Neural cell (in vitro differentiated cells): ENCODE results near the gene AGFG1. TPM values are rescaled to one million over a fixed set of nuclear protein-coding genes. Genes with fewer than 3 reads are reported as not detected.
"Not testable (repeated sequence)": the region's sequence is repeated elsewhere in the genome, so short reads cannot be mapped to it uniquely, and the experiment has no call there.

Experiments
- H2AFZ ChIP-seq: fragments of 200-600, 300-800 bp; sonication (generic), shearing (Covaris generic); 2 replicates; pipeline ENCODE4 v1.6.0; 2014; ENCODE audit warnings: low read depth, mild to moderate bottlenecking, antibody characterized with exemption, low read length, moderate library complexity
- H3F3A ChIP-seq: fragments of 200-600 bp; shearing (Covaris generic); 2 replicates; pipeline ENCODE4 v1.6.1; 2016; ENCODE audit warnings: mild to moderate bottlenecking, moderate library complexity, mixed read lengths, antibody characterized with exemption, low read length; ENCODE audit not compliant: insufficient read depth, poor library complexity, severe bottlenecking
- H3K27ac ChIP-seq: fragments of 200-600, 300-800 bp; sonication (generic), shearing (Covaris generic); 2 replicates; pipeline ENCODE4 v1.5.1; 2014; ENCODE audit warnings: mild to moderate bottlenecking, low read length, moderate library complexity
- H3K27me3 ChIP-seq: fragments of 300-800, 200-600 bp; sonication (generic), shearing (Covaris generic); 2 replicates; pipeline ENCODE4 v1.6.0; 2014; ENCODE audit warnings: mild to moderate bottlenecking, low read depth, low read length, moderate library complexity; ENCODE audit not compliant: insufficient read depth
- H3K36me3 ChIP-seq: fragments of 300-800, 200-600 bp; sonication (generic), shearing (Covaris generic); 2 replicates; pipeline ENCODE4 v1.5.1; 2014; ENCODE audit warnings: mild to moderate bottlenecking, antibody characterized with exemption, low read length, moderate library complexity; ENCODE audit not compliant: insufficient read depth
- H3K4me2 ChIP-seq: fragments of 300-800, 200-600 bp; sonication (generic), shearing (Covaris generic); 2 replicates; pipeline ENCODE4 v1.6.0; 2014; ENCODE audit warnings: mild to moderate bottlenecking, low read length
- H3K4me3 ChIP-seq: fragments of 300-800, 200-600 bp; sonication (generic), shearing (Covaris generic); 2 replicates; pipeline ENCODE4 v1.5.1; 2014; ENCODE audit warnings: mild to moderate bottlenecking, low read length, moderate library complexity
- H3K79me2 ChIP-seq: fragments of 200-600 bp; shearing (Covaris generic); replicated peaks from 2 replicates; pipeline ENCODE4 v1.6.0; 2014; ENCODE audit warnings: mild to moderate bottlenecking, low read length, moderate library complexity; ENCODE audit not compliant: insufficient read depth
- H3K9ac ChIP-seq: fragments of 300-800, 200-600 bp; sonication (generic), shearing (Covaris generic); 2 replicates; pipeline ENCODE4 v1.6.1; 2016; ENCODE audit warnings: mild to moderate bottlenecking, low read length, mixed read lengths
- H3K9me2 ChIP-seq: fragments of 200-600 bp; shearing (Covaris generic); 2 replicates; pipeline ENCODE4 v1.6.1; 2016; ENCODE audit warnings: mild to moderate bottlenecking, low read length, mixed read lengths; ENCODE audit not compliant: insufficient read depth
- H3K9me3 ChIP-seq: fragments of 200-600, 300-800 bp; sonication (generic), shearing (Covaris generic); 2 replicates; pipeline ENCODE4 v1.6.1; 2016; ENCODE audit warnings: mild to moderate bottlenecking, mixed run types, low read length, moderate library complexity, mixed read lengths
- H4K20me1 ChIP-seq: fragments of 200-600 bp; shearing (Covaris generic); 2 replicates; pipeline ENCODE4 v1.6.1; 2016; ENCODE audit warnings: mild to moderate bottlenecking, mixed run types; ENCODE audit not compliant: insufficient read depth
- EP300 ChIP-seq: fragments of 450-650 bp; conservative IDR thresholded peaks from 2 replicates; pipeline ENCODE4 v1.6.1; 2014; ENCODE audit warnings: antibody characterized with exemption, mild to moderate bottlenecking, moderate library complexity; ENCODE audit not compliant: poor library complexity, severe bottlenecking
- EZH2 ChIP-seq: fragments of 200-600, 300-800 bp; shearing (Covaris generic), sonication (generic); IDR thresholded peaks from 2 replicates; pipeline ENCODE4 v1.6.1; 2014; ENCODE audit warnings: antibody characterized with exemption, low read length, borderline replicate concordance, mild to moderate bottlenecking; ENCODE audit not compliant: insufficient read depth, poor library complexity, severe bottlenecking
- MXI1 ChIP-seq: fragments of 450-650 bp; conservative IDR thresholded peaks from 2 replicates; pipeline ENCODE4 v1.6.1; 2014; ENCODE audit warnings: antibody characterized with exemption, mild to moderate bottlenecking; ENCODE audit not compliant: poor library complexity, severe bottlenecking
- POLR2AphosphoS5 ChIP-seq: IDR thresholded peaks from 2 replicates; pipeline ENCODE4 v1.6.1; 2012
- RAD21 ChIP-seq: fragments of 450-650 bp; conservative IDR thresholded peaks from 2 replicates; pipeline ENCODE4 v1.6.1; 2014; ENCODE audit warnings: antibody characterized with exemption, mild to moderate bottlenecking, moderate library complexity
- SMC3 ChIP-seq: fragments of 450-650 bp; conservative IDR thresholded peaks from 2 replicates; pipeline ENCODE4 v1.6.1; 2014; ENCODE audit warnings: antibody characterized with exemption, mild to moderate bottlenecking, moderate library complexity; ENCODE audit not compliant: poor library complexity
- TAF1 ChIP-seq: IDR thresholded peaks from 2 replicates; pipeline ENCODE4 v1.6.1; 2012; ENCODE audit warnings: low read depth
- polyA plus RNA-seq: library from polyadenylated mRNA; depleted of rRNA; stranded (reverse); fragments of >200 nt; gene quantifications from 2 replicates; pipeline ENCODE4 v1.2.3, GENCODE V29; 2014
- TF ChIP-seq, protein P1 (sequence below): fragments of 450-650 bp; IDR thresholded peaks from 2 replicates; pipeline ENCODE4 v1.5.1; 2014; ENCODE audit warnings: antibody characterized with exemption, mild to moderate bottlenecking, moderate library complexity; ENCODE audit not compliant: poor library complexity, severe bottlenecking
- TF ChIP-seq, protein P2 (sequence below): IDR thresholded peaks from 2 replicates; pipeline ENCODE4 v1.6.1; 2012; ENCODE audit warnings: borderline replicate concordance

The AGFG1 gene
- polyA plus RNA-seq, 1 donor from 2014 or later: 106 TPM

DNA sequence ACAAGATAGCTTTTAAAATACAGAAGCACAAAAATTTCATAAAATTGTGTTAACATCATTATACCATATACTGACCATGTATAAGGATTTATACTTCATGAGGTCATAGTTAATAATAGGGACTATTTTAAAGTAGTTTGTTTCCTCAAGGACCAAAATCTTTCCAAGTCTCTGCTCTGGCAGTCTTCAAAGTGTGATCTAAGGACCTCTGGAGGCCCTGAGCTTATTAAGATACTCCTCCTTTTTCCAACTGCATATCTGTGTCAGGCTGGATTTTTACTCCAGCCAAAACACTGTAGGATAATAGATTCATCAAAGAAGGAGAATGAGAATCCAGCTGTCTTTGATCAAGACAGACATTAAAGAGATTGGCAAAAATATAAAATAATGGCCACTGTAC lies 125.1 kb downstream of the AGFG1 start:
- no peaks in the 10 kb centered on the region for H3F3A ChIP-seq
- TF ChIP-seq EP300: no peak
- TF ChIP-seq RAD21: no peak
- TF ChIP-seq, protein P1, sequence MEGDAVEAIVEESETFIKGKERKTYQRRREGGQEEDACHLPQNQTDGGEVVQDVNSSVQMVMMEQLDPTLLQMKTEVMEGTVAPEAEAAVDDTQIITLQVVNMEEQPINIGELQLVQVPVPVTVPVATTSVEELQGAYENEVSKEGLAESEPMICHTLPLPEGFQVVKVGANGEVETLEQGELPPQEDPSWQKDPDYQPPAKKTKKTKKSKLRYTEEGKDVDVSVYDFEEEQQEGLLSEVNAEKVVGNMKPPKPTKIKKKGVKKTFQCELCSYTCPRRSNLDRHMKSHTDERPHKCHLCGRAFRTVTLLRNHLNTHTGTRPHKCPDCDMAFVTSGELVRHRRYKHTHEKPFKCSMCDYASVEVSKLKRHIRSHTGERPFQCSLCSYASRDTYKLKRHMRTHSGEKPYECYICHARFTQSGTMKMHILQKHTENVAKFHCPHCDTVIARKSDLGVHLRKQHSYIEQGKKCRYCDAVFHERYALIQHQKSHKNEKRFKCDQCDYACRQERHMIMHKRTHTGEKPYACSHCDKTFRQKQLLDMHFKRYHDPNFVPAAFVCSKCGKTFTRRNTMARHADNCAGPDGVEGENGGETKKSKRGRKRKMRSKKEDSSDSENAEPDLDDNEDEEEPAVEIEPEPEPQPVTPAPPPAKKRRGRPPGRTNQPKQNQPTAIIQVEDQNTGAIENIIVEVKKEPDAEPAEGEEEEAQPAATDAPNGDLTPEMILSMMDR: no peak
- TF ChIP-seq, protein P2, sequence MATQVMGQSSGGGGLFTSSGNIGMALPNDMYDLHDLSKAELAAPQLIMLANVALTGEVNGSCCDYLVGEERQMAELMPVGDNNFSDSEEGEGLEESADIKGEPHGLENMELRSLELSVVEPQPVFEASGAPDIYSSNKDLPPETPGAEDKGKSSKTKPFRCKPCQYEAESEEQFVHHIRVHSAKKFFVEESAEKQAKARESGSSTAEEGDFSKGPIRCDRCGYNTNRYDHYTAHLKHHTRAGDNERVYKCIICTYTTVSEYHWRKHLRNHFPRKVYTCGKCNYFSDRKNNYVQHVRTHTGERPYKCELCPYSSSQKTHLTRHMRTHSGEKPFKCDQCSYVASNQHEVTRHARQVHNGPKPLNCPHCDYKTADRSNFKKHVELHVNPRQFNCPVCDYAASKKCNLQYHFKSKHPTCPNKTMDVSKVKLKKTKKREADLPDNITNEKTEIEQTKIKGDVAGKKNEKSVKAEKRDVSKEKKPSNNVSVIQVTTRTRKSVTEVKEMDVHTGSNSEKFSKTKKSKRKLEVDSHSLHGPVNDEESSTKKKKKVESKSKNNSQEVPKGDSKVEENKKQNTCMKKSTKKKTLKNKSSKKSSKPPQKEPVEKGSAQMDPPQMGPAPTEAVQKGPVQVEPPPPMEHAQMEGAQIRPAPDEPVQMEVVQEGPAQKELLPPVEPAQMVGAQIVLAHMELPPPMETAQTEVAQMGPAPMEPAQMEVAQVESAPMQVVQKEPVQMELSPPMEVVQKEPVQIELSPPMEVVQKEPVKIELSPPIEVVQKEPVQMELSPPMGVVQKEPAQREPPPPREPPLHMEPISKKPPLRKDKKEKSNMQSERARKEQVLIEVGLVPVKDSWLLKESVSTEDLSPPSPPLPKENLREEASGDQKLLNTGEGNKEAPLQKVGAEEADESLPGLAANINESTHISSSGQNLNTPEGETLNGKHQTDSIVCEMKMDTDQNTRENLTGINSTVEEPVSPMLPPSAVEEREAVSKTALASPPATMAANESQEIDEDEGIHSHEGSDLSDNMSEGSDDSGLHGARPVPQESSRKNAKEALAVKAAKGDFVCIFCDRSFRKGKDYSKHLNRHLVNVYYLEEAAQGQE: no peak
- no peak for TF ChIP-seq EZH2
- no peak for TF ChIP-seq SMC3
- no peak for TF ChIP-seq POLR2AphosphoS5
- no peak for TF ChIP-seq MXI1
- no peak for TF ChIP-seq TAF1

DNA sequence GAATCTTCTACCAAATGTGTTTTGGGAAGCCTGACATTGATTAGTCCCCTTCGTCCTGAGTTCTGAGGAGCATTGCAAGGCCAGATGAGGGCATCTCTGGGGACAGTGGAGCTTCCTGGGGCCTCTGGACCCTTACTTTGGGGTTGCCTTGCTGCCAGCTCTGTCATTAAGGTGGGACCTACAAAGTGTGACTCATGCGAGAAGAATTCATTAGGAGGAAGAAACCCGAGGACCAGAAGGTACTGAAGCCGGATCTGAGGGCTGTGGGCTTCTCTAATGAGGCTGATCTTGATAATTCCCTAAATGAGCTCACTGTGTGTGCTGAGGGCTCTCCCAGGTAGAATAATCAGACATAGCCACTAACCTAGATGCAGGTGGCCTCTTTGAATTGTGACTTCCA lies 126.0 kb downstream of the AGFG1 start:
- no peak overlapping the region for H2AFZ ChIP-seq
- H3K27ac ChIP-seq: no peak overlapping the region
- no peak overlapping the region for H3K9ac ChIP-seq
- TF ChIP-seq, protein P1: no peak
- TF ChIP-seq SMC3: no peak
- no peak for TF ChIP-seq RAD21
- TF ChIP-seq EZH2: no peak
- no peak for TF ChIP-seq EP300
- TF ChIP-seq, protein P2: no peak
- TF ChIP-seq TAF1: no peak
- no peak for TF ChIP-seq POLR2AphosphoS5
- TF ChIP-seq MXI1: no peak
- no peaks in the 10 kb centered on the region for H3K79me2 ChIP-seq
- no peak overlapping the region for H3K4me2 ChIP-seq
- H3K36me3 ChIP-seq: no peaks in the 10 kb centered on the region
- H3K9me3 ChIP-seq: no peaks in the 10 kb centered on the region
- no peaks in the 10 kb centered on the region for H3K27me3 ChIP-seq
- H3K4me3 ChIP-seq: no peak overlapping the region
- no peaks in the 10 kb centered on the region for H3F3A ChIP-seq
- no peaks in the 10 kb centered on the region for H3K9me2 ChIP-seq
- no peaks in the 10 kb centered on the region for H4K20me1 ChIP-seq

More for the DNA sequence above, 125.1 kb downstream of the AGFG1 start:
- Histone ChIP-seq H3K9me3 (no peaks in the 10 kb centered on the region), H3K27ac (no peak overlapping the region), H2AFZ (no peak overlapping the region), H3K4me2 (no peak overlapping the region), H4K20me1 (no peaks in the 10 kb centered on the region), H3K9me2 (no peaks in the 10 kb centered on the region), H3K79me2 (no peaks in the 10 kb centered on the region), H3K27me3 (no peaks in the 10 kb centered on the region), H3K9ac (no peak overlapping the region), H3K36me3 (no peaks in the 10 kb centered on the region), H3K4me3 (no peak overlapping the region)

DNA sequence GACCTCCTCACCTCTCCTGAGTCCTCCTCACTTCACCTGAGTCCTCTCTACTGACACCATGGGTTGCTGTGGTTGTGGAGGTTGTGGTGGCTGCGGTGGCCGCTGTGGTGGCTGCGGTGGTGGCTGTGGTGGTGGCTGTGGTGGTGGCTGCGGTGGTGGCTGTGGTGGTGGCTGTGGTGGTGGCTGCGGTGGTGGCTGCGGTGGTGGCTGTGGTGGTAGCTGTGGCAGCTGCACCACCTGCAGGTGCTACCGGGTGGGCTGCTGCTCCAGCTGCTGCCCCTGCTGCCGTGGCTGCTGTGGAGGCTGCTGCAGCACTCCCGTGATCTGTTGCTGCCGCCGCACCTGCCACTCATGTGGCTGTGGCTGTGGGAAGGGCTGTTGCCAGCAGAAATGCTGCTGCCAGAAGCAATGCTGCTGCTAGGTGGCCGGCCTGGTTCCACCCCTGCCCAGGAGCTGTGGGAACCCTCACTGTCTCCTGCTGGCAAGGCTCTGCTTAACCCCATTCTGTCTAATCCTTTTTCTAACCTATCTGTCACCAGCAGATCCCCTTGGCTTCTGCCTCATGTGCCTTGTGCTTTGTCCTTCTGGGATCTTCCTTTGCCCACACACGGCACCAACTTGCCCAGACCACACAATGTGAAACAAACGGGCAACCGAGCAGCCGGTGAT lies 127.0 kb downstream of the AGFG1 start, which contains the start of gene SCYGR2:
SCYGR2 (plus strand) TSS at position 59 of the 669 bp plus-strand sequence; CDS start at position 59, 0 bp downstream.
- H3F3A ChIP-seq, H3K9me2 ChIP-seq, H2AFZ ChIP-seq, H4K20me1 ChIP-seq, H3K4me3 ChIP-seq, H3K27me3 ChIP-seq, H3K9ac ChIP-seq, H3K36me3 ChIP-seq, H3K9me3 ChIP-seq, H3K79me2 ChIP-seq, H3K27ac ChIP-seq, H3K4me2 ChIP-seq: not testable (repeated sequence)
